Vagina (tissue), 2 donors: Measurements from ENCODE around the gene PLA2G4C. TPM values are rescaled to one million over a fixed set of nuclear protein-coding genes. Genes with fewer than 3 reads are reported as not detected.

ENCODE experiments used
- DNase-seq, 2 donors: peaks; one replicate each; pipeline ENCODE4 v3.0.0-alpha.2; 2017; ENCODE audit errors: extremely low spot score in 2 of 2
- H3K27ac ChIP-seq: fragments of 200-600 bp; sonication (generic); one replicate; pipeline ENCODE4 v1.5.1; 2019
- H3K27me3 ChIP-seq: fragments of 200-600 bp; sonication (generic); one replicate; pipeline ENCODE4 v1.5.1; 2019
- H3K36me3 ChIP-seq, 2 donors: fragments of 200-600 bp; sonication (generic); one replicate each; pipeline ENCODE4 v1.5.1; 2017 to 2019
- H3K4me1 ChIP-seq: fragments of 200-600 bp; sonication (generic); one replicate; pipeline ENCODE4 v1.5.1; 2019
- H3K4me3 ChIP-seq, 2 donors: fragments of 200-600 bp; sonication (generic); 1 replicate in 1 of 2; 2 replicates in 1 of 2; pipeline ENCODE4 v1.5.1; 2016 to 2019
- H3K9me3 ChIP-seq: fragments of 200-600 bp; sonication (generic); one replicate; pipeline ENCODE4 v1.5.1; 2019
- CTCF ChIP-seq, 3 experiments: fragments of 450-650 bp in 2 of 3; fragments of 200-600 bp in 1 of 3; sonication (generic) in 1 of 3; IDR thresholded peaks; one replicate each; pipeline ENCODE4 v1.5.1; 2017 to 2019; ENCODE audit warnings: antibody characterized with exemption in 3 of 3, mild to moderate bottlenecking in 2 of 3, moderate library complexity in 2 of 3
- POLR2A ChIP-seq, 2 donors: fragments of 450-650 bp; IDR thresholded peaks; one replicate each; pipeline ENCODE4 v1.6.1; 2017; ENCODE audit warnings: antibody characterized with exemption in 2 of 2, mild to moderate bottlenecking in 2 of 2, moderate library complexity in 2 of 2
- POLR2AphosphoS5 ChIP-seq, 2 donors: sonication (generic); formaldehyde crosslinking; IDR thresholded peaks; one replicate each; pipeline ENCODE4 v1.9.0; 2017; ENCODE audit warnings: antibody characterized with exemption in 2 of 2, mild to moderate bottlenecking in 2 of 2, low read depth in 1 of 2; ENCODE audit not compliant: insufficient read depth in 1 of 2
- intact Hi-C: fragments of 100-400 bp; cut with DNase I; formaldehyde crosslinking; loops from one replicate; pipeline ENCODE4 v1.15.1; 2023
- total RNA-seq: library from RNA; depleted of rRNA; stranded (reverse); fragments of >200 nt; gene quantifications from one replicate; pipeline ENCODE4 v1.2.3, GENCODE V29; 2016

Gene PLA2G4C
- total RNA-seq, 1 donor from 2014 or later = 7.1 TPM

- intact Hi-C loops = no loop called here
- TF ChIP-seq POLR2AphosphoS5 (IDR thresholded peaks at IDR 0.05; ENCODE audit: insufficient read depth in 1 of 2, low read depth in 1 of 2) = no peak
- no peak for TF ChIP-seq POLR2A (IDR thresholded peaks at IDR 0.05)
- no peak for TF ChIP-seq CTCF (IDR thresholded peaks at IDR 0.05)
- Histone ChIP-seq H3K36me3 (no peaks in the 10 kb centered on the region), H3K27ac (no peak overlapping the region), H3K4me3 (no peak overlapping the region), H3K9me3 (no peaks in the 10 kb centered on the region), H3K27me3 (no peaks in the 10 kb centered on the region), H3K4me1 (no peaks in the 10 kb centered on the region)
- DNase-seq = no peak
Measured at GRCh38 chr19:48148576-48148975, 38.0 kb upstream of the PLA2G4C start.

DNA sequence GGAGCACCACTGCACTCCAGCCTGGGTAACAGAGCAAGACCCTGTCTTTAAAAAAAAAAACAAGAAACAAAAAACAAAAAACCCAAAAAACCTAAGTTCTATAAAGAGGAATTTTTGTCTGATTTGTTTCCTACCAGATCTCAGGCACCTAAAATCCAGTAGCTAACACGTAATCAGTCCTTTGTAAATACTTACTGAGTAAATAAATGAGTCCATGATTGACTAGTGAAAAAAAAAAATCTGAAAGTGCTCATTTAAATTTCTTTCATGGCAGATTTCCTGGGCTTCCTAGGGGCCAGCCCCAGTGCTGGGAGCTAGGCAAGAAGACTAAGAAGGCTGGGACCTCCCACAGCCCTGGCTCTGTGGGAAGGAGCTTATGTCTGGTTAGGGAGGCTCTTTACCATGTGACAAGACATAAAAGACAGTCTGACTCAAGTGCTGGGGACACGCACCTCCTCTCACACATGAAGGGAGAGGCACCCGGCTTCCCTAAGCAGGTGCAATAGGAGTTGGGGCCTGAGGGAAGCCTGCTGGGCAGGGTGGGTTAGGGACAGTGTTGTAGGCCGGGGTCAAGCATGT lies 37.1 kb upstream of the PLA2G4C start:
- Histone ChIP-seq H3K27me3 (no peaks in the 10 kb centered on the region), H3K36me3 (peaks cover 0 to 7% of the 10 kb centered on the region in 2 donors), H3K27ac (no peak overlapping the region), H3K4me1 (no peaks in the 10 kb centered on the region), H3K9me3 (no peaks in the 10 kb centered on the region), H3K4me3 (no peak overlapping the region)
- no peak for DNase-seq
- TF ChIP-seq CTCF (IDR thresholded peaks at IDR 0.05) (no peak), POLR2AphosphoS5 (IDR thresholded peaks at IDR 0.05; ENCODE audit: insufficient read depth in 1 of 2, low read depth in 1 of 2) (no peak), POLR2A (IDR thresholded peaks at IDR 0.05) (no peak)
- intact Hi-C loops = no loop called here

GRCh38 chr19:48139053-48139452 lies 28.4 kb upstream of the PLA2G4C start:
- Histone ChIP-seq H3K9me3 (no peaks in the 10 kb centered on the region), H3K27ac (no peak overlapping the region), H3K27me3 (no peaks in the 10 kb centered on the region), H3K4me3 (no peak overlapping the region), H3K4me1 (no peaks in the 10 kb centered on the region), H3K36me3 (peaks cover 0 to 9% of the 10 kb centered on the region in 2 donors)
- intact Hi-C loops = no loop called here
- no peak for TF ChIP-seq POLR2AphosphoS5 (IDR thresholded peaks at IDR 0.05; ENCODE audit: insufficient read depth in 1 of 2, low read depth in 1 of 2)
- no peak for TF ChIP-seq POLR2A (IDR thresholded peaks at IDR 0.05)
- TF ChIP-seq CTCF (IDR thresholded peaks at IDR 0.05) = no peak
- DNase-seq = no peak

- DNase-seq = no peak
- TF ChIP-seq POLR2A (IDR thresholded peaks at IDR 0.05) = no peak
- TF ChIP-seq CTCF (IDR thresholded peaks at IDR 0.05) = no peak
- no peak for TF ChIP-seq POLR2AphosphoS5 (IDR thresholded peaks at IDR 0.05; ENCODE audit: insufficient read depth in 1 of 2, low read depth in 1 of 2)
- intact Hi-C loops = no loop called here
- Histone ChIP-seq H3K9me3 (no peaks in the 10 kb centered on the region), H3K36me3 (no peaks in the 10 kb centered on the region), H3K4me1 (no peaks in the 10 kb centered on the region), H3K4me3 (no peak overlapping the region), H3K27ac (no peak overlapping the region), H3K27me3 (no peaks in the 10 kb centered on the region)
Measured at GRCh38 chr19:48137411-48137810, 26.8 kb upstream of the PLA2G4C start.

GRCh38 chr19:48136547-48136946 lies 25.9 kb upstream of the PLA2G4C start:
- no peak overlapping the region for H3K27ac ChIP-seq
- H3K36me3 ChIP-seq = no peaks in the 10 kb centered on the region
- TF ChIP-seq CTCF (IDR thresholded peaks at IDR 0.05) (no peak), POLR2A (IDR thresholded peaks at IDR 0.05) (no peak)
- H3K4me1 ChIP-seq = no peaks in the 10 kb centered on the region
- no peaks in the 10 kb centered on the region for H3K27me3 ChIP-seq
- intact Hi-C loops = no loop called here
- DNase-seq = no peak
- no peak overlapping the region for H3K4me3 ChIP-seq
- no peaks in the 10 kb centered on the region for H3K9me3 ChIP-seq
